ENCODE results near the gene ZNF534. TPM values are rescaled to one million over a fixed set of nuclear protein-coding genes. Genes with fewer than 3 reads are reported as not detected.

Gene ZNF534
- total and polyA plus RNA-seq, 9 of the 15 experiments (the other 6 are each of a cell fraction or from before 2014, with no cell fraction given): 0.08 to 0.33 (median 0.22) TPM; not detected in 1

GRCh38 chr19:52494518-52494917 is 65.6 kb downstream of the ZNF534 start:
- in situ Hi-C loops (cut with MboI): no loop called here
- Histone ChIP-seq H3K4me3 (no peak overlapping the region), H4K20me1 (replicated peaks; ENCODE audit: control insufficient read depth, insufficient read depth, low read length) (no peaks in the 10 kb centered on the region), H3K36me3 (ENCODE audit: control insufficient read depth, insufficient read depth, low read length) (no peaks in the 10 kb centered on the region), H3K27me3 (ENCODE audit: control insufficient read depth in 2 of 2, insufficient read depth in 2 of 2, low read length in 2 of 2) (no peaks in the 10 kb centered on the region), H3K9ac (ENCODE audit: insufficient read depth in 1 of 2, low read depth in 2 of 2, low read length in 2 of 2) (no peak overlapping the region), H3K27ac (ENCODE audit: extremely low read depth, low read depth, low read length) (no peak overlapping the region), H3K4me2 (ENCODE audit: insufficient read depth, low read length) (no peak overlapping the region), H3K79me2 (ENCODE audit: control insufficient read depth, insufficient read depth, low read length) (no peaks in the 10 kb centered on the region), H3K9me1 (ENCODE audit: control insufficient read depth, insufficient read depth, low read length) (no peaks in the 10 kb centered on the region), H3K9me3 (replicated peaks; ENCODE audit: control insufficient read depth, insufficient read depth, low read depth, low read length) (no peaks in the 10 kb centered on the region), H2AFZ (ENCODE audit: low read depth, low read length) (no peak overlapping the region), H3K4me1 (replicated peaks in 1 of 2; ENCODE audit: control insufficient read depth in 2 of 2, insufficient read depth in 2 of 2, low read length in 2 of 2) (peaks cover 0 to 8% of the 10 kb centered on the region in 2 experiments; a peak in 2 of 5 replicates)
- DNase-seq (ENCODE audit: extremely low read depth in 1 of 4, low spot score in 3 of 4) (no peak), ATAC-seq (no peak), FAIRE-seq (no peak)
- 0% methylated on average over 3 of the region's 3 CpGs for WGBS (ENCODE audit: insufficient coverage, low coverage, missing lambda C conversion rate)
- POLR2A ChIA-PET: no interaction called here
- TF ChIP-seq RAD21 (CRISPR knock-in tag; conservative IDR thresholded peaks at IDR 0.05 in 1 of 2, IDR thresholded peaks at IDR 0.05 in 1 of 2) (no peak), JUNB (CRISPR knock-in tag; conservative IDR thresholded peaks at IDR 0.05) (no peak), AFF1 (IDR thresholded peaks at IDR 0.05; ENCODE audit: low read depth in 1 of 2, partially characterized antibody in 2 of 2) (no peak), ZNF175 (CRISPR knock-in tag; IDR thresholded peaks at IDR 0.05; ENCODE audit: low read depth) (no peak), LEF1 (IDR thresholded peaks at IDR 0.05) (no peak), KDM1A (IDR thresholded peaks at IDR 0.05) (no peak), GATA2 (CRISPR knock-in tag; IDR thresholded peaks at IDR 0.05) (no peak), ZNF589 (CRISPR knock-in tag; IDR thresholded peaks at IDR 0.05; ENCODE audit: low read depth) (no peak), NFIX (CRISPR knock-in tag; IDR thresholded peaks at IDR 0.05; ENCODE audit: low read depth) (no peak), FIP1L1 (IDR thresholded peaks at IDR 0.05; ENCODE audit: low read depth, low read length, poor library complexity, severe bottlenecking) (no peak), ZNF174 (CRISPR knock-in tag; IDR thresholded peaks at IDR 0.05) (no peak), XRCC5 (IDR thresholded peaks at IDR 0.05; ENCODE audit: low read depth, low read length) (no peak), HDAC3 (IDR thresholded peaks at IDR 0.05; ENCODE audit: borderline replicate concordance, partially characterized antibody) (no peak), MCM3 (IDR thresholded peaks at IDR 0.05) (no peak), SMC3 (conservative IDR thresholded peaks at IDR 0.05; ENCODE audit: insufficient read depth, low read depth, low read length) (no peak), ETV1 (tag; conservative IDR thresholded peaks at IDR 0.05; ENCODE audit: low read depth) (no peak), POLR2H (tag; IDR thresholded peaks at IDR 0.05; ENCODE audit: low read depth) (no peak)
- CTCF ChIA-PET (ENCODE audit: low intra/inter-chr PET ratio): no interaction called here
- BruUV-seq (replicated peaks): no TSS peak
- intact Hi-C loops (cut with micrococcal nuclease): no loop called here
